ENCODE results near the gene TMPRSS9.

DNA sequence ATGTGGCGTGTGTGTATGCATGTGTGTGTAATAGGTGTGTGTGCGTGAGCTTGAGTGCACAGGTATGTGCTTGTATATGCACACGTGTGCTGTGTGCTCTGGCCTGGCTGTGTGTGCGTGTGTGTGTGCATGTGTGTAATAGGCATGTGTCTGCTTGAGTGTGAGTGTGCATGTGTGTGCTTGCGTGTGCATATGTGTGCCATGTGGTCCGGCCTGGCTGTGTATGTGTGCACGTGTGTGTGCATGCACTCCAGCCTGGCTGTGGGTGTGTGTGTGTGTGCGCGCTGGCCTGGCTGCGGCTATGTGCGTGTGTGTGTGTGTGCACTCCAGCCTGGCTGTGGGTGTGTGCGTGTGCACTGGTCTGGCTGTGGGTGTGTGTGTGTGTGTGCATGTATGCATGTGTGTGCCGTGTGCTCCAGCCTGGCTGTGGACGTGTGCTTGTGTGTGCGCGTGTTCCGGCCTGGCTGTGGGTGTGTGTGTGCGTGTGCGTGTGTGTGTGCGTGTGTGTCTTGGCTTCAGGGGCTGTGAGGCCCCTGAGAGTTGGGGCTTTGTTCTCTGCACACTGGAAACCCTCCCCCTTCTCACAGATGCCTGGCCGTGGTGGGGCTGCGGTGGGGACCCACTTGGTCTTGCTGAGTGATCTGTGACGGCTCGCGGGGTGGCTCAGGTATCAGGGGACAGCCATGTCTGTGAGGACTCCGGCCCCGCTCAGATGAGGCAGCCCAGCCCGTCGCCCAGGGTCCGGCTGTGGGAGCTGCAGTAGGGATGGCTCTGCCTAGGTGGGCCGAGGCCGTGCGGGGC lies 23.3 kb upstream of the TMPRSS9 start:
- no peak for TF ChIP-seq EZH2 (IDR thresholded peaks at IDR 0.05; ENCODE audit: borderline replicate concordance, low read length)
- TF ChIP-seq, protein P1, sequence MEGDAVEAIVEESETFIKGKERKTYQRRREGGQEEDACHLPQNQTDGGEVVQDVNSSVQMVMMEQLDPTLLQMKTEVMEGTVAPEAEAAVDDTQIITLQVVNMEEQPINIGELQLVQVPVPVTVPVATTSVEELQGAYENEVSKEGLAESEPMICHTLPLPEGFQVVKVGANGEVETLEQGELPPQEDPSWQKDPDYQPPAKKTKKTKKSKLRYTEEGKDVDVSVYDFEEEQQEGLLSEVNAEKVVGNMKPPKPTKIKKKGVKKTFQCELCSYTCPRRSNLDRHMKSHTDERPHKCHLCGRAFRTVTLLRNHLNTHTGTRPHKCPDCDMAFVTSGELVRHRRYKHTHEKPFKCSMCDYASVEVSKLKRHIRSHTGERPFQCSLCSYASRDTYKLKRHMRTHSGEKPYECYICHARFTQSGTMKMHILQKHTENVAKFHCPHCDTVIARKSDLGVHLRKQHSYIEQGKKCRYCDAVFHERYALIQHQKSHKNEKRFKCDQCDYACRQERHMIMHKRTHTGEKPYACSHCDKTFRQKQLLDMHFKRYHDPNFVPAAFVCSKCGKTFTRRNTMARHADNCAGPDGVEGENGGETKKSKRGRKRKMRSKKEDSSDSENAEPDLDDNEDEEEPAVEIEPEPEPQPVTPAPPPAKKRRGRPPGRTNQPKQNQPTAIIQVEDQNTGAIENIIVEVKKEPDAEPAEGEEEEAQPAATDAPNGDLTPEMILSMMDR (conservative IDR thresholded peaks at IDR 0.05 in 1 of 2, IDR thresholded peaks at IDR 0.05 in 1 of 2; ENCODE audit: extremely low read depth in 1 of 2, insufficient read depth in 1 of 2, low read depth in 1 of 2, low read length in 2 of 2), result no peak
